GM18505 (cell line): ENCODE measurements around the gene KRTAP10-4.
"Not testable (repeated sequence)": the region's sequence is repeated elsewhere in the genome, so short reads cannot be mapped to it uniquely, and the experiment has no call there.

ENCODE experiments used
- ATAC-seq: cut with Tn5 transposase; IDR thresholded peaks from one replicate; pipeline ENCODE4 v1.9.1; 2021; ENCODE audit not compliant: unreplicated experiment
- POLR2A ChIP-seq: IDR thresholded peaks from 4 replicates; pipeline ENCODE4 v1.6.1; 2011; ENCODE audit warnings: borderline replicate concordance; ENCODE audit not compliant: insufficient read depth, insufficient read length; ENCODE audit errors: extremely low read depth

Gene KRTAP10-4

DNA sequence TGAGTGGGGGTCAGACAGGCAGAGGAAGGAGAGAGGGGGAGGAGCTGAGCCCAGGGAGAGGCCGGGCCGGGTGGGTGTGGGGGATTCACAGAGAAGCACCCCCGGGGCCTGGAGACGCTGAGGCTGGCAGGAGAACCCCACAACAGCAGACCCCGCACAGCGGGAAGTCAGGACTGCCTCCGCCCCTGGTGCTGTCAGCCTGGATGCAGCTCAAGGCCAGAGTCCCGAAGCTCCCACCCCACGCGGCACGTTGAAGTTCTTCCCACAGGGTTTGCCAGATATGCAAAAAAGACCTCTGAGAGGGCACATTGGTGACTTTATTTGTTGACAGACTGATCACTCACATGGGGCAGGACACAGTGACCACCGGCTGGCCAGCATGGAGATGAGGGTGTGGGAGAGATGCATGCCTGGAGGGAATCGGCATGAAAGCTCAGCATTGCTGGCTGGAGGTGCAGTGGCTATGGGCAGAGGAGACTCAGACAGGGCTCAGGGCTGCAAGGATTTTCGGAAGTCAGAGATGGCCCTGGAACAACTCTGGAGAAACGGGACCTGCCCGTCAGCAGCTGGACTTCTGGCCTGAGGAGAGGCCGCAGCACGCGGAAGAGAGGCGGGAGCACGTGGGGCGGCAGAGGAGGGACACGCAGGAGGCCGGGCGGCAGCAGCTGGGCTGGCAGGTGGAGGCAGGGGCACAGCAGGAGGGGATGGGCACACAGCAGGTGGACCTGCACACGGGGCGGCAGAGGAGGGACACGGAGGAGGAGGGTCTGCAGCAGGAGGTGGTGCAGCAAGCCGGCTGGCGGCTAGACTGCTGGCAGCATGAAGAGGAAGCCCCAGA, 15.8 kb upstream of the KRTAP10-4 start:
- ATAC-seq, result no peak

DNA sequence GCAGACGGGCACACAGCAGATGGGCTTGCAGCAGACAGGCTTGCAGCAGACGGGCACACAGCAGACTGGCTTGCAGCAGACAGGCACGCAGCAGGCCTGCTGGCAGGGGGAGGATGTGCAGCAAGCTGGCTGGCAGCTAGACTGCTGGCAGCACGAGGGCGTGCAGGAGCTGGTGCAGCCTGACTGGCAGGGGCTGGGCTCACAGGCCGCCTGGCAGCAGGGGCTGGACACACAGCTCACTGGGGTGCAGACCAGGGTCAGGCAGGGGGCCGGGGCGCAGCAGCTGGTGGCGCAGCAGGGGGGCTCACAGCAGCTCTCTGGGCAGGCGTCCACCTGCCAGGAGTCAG, 15.2 kb upstream of the KRTAP10-4 start:
- not testable (repeated sequence) for ATAC-seq

More for the DNA sequence above, 15.8 kb upstream of the KRTAP10-4 start:
- no peak for TF ChIP-seq POLR2A

DNA sequence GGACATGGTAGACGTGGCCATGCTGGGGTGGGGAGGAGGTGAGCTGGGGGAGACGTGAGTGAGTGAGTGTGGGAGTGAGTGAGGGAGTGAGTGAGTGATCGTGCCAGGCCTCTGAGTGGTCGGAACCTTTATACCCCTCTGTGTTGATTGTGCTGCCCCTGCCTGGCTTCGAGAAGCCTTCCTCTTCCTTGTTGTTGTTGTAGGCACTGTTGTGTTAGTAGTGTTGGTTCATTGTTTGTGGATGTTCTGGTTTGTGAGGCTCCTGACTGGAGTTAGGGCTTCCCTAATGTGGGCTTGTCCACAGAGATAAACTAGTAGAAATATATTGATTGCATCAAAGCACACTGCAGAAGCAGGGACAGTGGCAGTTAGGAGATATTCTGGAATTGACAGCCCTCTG, 14.8 kb upstream of the KRTAP10-4 start, which contains the start of gene KRTAP10-3:
KRTAP10-3 (minus strand) TSS at position 101 of the 400 bp plus-strand sequence; CDS start at position 21, 80 bp downstream.
- no peak for TF ChIP-seq POLR2A
- no peak for ATAC-seq

DNA sequence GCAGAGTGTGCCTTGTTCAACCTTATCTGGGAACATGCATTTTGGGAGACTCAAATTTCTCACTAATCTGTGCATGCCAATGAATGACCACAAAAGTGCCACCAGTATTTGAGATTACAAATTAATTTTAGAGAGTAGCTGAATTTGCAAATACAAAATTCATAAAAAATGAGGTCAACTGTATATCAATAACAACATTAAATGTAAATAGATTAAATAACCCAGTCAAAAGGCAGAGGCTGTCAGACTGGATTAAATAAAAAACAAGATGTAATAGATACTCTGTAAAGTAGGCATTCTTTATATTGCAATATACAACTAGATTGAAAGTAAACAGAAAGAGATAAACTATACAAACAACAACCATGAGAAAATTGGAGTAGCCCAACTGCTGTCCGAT, 9.4 kb upstream of the KRTAP10-4 start:
- no peak for TF ChIP-seq POLR2A

DNA sequence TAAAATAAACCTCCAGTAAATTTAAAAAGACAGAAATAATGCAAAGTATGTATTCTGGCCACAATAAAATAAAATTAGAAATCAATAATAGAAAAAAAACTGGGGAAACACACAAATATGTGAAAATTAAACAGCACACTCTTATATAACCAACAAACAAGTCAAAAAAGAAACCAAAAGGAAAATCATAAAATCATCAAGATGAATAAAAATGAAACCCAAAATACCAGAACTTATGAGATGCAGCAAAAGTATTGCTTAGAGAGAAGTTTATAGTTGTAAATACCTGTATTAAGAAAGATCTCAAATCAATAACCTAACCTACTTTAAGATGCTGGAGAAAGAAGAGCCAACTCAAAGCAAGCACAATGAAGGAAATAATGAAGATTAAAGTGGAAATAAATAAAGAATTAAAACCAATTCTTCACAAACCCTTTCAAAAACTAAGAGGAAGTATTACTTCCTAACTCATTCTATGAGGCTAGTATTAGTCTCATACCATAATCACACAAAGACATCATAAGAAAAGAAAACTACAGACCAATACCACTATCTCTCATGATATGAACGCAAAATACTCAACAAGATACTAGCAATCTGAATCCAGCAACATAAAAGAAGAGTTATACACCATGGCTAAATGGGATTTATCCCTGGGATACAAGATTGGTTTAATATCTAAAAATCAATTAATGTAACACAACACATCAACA, 8.5 kb upstream of the KRTAP10-4 start:
- TF ChIP-seq POLR2A, result no peak
- no peak for ATAC-seq

More for the DNA sequence above, 9.4 kb upstream of the KRTAP10-4 start:
- no peak for ATAC-seq

DNA sequence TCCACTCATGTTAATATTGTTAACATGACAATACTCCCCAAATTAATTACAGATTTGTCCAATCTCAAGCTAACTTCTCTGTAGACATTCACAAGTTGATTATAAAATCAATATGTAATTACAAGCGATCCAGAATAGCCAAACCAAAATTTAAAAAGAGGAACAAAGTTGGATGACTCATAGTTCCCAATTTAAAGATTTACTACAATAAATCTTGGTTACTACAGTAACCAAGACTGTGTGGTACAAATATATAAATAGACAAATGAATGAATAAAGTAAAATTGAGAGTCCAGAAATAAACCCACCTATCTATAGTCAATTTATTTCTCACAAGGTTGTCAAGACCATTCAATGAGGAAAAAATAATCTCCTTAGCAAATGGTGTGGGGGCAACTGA, 7.1 kb upstream of the KRTAP10-4 start:
- ATAC-seq, result no peak
- no peak for TF ChIP-seq POLR2A

DNA sequence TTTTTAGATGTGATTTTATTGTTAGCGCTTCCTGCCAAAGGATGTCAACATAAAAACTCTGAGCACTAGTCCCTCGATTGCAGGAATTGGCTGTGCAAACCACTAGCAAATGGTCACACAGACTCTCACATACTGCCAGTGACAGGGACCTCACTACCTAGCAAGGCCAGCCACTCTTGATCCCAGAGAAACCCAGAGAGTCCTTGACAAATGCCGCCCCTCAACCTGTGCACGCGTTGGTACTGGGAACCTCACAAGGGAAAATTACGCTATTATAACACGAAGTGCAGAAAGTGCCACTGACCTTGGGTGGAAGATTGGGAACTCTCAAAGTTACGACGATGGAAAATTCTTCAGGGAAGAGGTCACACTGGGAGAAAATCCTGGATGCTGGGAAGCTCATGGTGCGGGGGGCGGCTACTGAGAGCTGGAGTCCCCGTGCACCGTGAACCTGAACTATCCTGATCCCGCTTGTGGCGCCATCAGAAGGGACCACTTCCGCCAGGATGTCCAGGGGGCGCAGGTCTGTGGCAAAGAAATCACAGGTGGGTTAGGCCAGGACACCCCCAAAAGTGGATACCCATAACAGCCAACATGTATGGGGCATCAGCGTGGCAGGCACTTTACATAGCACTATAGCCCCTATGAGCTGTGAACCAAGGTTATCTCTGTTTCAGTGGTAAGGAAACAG, 5.9 kb upstream of the KRTAP10-4 start:
- no peak for ATAC-seq
- no peak for TF ChIP-seq POLR2A

DNA sequence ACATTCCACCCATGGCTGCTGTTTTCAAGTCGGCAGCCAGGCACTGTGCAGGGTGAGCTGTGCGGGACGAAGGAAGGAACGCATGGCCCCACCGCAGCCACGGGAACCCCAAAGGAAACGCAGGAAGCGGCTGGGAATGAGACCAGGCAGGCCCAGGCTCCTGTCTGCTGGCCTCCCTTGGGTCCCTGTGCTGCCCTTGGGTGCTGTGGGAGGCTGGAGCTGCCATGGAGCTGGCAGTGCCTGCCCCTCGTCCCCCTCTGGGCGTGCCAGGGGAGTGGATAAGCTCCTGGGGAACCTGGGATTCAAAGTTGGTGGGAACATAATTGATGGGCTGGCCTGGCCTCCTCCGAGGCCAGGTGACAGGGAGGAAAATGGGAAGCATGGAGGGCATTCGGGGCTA, 5.3 kb upstream of the KRTAP10-4 start:
- TF ChIP-seq POLR2A, result no peak
- ATAC-seq, result no peak

DNA sequence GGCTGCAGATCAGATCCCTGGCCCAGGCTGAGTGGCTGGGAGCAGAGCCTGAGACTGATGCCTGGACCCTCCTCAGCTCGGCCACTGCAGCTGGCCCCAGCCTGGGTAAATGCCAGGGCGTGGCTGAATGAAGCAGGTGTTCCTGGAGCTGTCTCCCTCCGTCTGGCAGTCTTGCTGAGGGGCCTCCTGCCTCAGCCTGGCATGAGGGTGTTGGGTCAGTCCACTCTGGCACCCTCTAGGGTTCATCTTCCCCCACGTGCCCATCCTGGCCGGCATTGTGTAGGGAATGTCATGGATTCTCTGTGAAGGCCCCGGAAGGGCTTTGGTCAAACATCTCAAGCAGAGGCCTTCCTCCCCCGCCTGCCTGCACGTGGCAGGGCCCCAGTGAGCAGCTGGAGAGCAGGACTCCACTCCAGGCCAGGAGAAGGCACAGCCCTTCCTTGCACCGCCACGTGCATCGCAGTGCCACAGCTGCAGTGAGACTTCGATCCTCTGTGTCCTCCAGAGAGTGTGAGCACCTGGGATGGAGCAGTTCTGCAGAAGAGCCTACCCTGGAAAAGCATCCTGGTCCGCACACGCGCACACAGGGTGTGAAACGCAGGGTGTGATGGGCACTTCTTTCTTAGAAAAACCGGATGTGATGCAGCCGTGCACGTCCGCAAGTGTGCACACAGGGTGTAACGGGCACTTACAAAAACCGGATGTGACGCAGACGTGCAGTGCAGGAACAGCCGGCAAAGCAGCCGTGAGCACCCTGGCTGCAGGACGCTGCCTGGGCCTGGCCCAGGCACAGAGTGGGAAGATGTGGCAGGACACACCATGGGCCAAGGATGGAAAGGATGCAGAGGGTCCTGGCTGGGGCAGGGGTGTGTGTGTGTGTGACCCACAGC, 4.6 kb upstream of the KRTAP10-4 start:
- TF ChIP-seq POLR2A, result no peak
- ATAC-seq, result no peak

DNA sequence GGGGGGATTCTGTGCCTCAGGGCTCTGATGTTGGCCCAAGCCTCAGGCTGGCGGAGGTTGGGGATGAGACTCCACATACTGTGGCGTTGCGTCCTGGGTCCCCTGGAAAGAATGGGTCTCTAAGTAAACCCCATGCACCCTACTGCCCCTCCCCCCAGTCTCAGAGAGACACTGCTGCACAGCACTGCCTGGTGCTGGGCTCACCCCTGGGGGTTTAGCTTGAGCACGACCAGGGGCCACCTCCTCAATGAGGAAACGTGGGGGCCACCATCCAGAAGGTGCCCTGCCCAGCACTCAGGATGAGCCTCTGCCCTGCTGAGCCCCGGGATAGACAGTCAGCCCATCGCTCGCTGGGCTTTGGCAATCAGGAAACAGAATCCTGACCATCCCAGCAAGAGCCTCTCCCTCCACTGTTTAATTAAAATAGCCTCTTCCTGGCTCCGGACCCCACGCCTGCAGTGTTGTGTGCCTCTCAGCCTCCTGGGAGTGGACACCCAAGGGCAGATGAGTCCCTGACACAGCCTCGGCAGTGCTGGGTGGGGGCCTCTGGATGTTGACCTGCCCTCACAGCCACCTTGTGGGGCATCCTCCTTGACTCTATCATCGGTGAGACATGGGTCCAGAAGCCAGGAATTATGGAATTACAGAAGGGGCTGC, 3.5 kb upstream of the KRTAP10-4 start:
- ATAC-seq, result no peak
- no peak for TF ChIP-seq POLR2A

DNA sequence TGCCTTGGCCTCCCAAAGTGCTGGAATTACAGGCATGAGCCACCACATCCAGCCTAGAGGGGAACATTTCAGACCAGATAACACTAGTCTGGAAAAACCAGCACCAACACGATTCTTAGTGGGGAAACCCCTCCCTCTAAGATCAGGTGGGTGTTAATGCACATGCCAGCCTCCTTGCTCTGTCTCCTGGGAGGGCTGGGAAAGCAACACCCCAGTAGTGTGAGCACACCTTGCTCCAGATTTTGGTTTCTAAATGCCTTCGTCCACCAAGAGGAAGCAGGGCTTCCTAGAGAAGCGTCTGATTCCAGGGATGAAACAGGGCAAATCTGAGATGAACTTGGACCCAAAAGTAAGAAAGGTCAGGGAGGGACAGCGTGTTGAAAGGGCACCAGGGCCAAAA, 2.2 kb upstream of the KRTAP10-4 start:
- no peak for TF ChIP-seq POLR2A
- no peak for ATAC-seq
